Prostate gland (tissue), 2 donors: ENCODE measurements around the gene ADGRE1.
A peak's percentile ranks its signal among the peaks of the same experiment; 100 is the strongest.

Source experiments
- CTCF ChIP-seq, 4 experiments: fragments of 200-600 bp in 2 of 4; fragments of 450-650 bp in 2 of 4; sonication (generic) in 2 of 4; IDR thresholded peaks; 1 replicate in 3 of 4; 2 replicates in 1 of 4; pipeline ENCODE4 v1.5.1; 2016 to 2019; ENCODE audit warnings: antibody characterized with exemption in 4 of 4, mild to moderate bottlenecking in 2 of 4, moderate library complexity in 2 of 4
- POLR2A ChIP-seq: fragments of 450-650 bp; IDR thresholded peaks from one replicate; pipeline ENCODE4 v1.6.1; 2016; ENCODE audit warnings: antibody characterized with exemption, mild to moderate bottlenecking
- POLR2AphosphoS5 ChIP-seq: sonication (generic); formaldehyde crosslinking; IDR thresholded peaks from one replicate; pipeline ENCODE4 v1.6.1; 2017; ENCODE audit warnings: antibody characterized with exemption

- TF ChIP-seq CTCF (IDR thresholded peaks at IDR 0.05) (peak; percentile 78 to 96 (median 92)), POLR2AphosphoS5 (peak; percentile 63), POLR2A (no peak)
Observed at GRCh38 chr19:6862673-6863078, 24.7 kb upstream of the ADGRE1 start.
